GM12875 (cell line): ENCODE data around the gene CLSTN2.

Experiments
- H3K4me3 ChIP-seq: one replicate; pipeline ENCODE4 v1.5.1; 2011; ENCODE audit warnings: low read depth, low read length, control low read depth
- CTCF ChIP-seq: IDR thresholded peaks from 2 replicates; pipeline ENCODE4 v1.5.1; 2011; ENCODE audit warnings: low read depth, mild to moderate bottlenecking, control low read depth, inconsistent platforms, low read length, moderate library complexity, borderline replicate concordance; ENCODE audit not compliant: insufficient read depth

Gene CLSTN2

GRCh38 chr3:140466535-140466934, 531.5 kb downstream of the CLSTN2 start:
- no peak overlapping the region for H3K4me3 ChIP-seq
- TF ChIP-seq CTCF: no peak

- no peak for TF ChIP-seq CTCF
- H3K4me3 ChIP-seq: no peak overlapping the region
These were observed 532.2 kb downstream of the CLSTN2 start for GRCh38 chr3:140467104-140467577.

DNA sequence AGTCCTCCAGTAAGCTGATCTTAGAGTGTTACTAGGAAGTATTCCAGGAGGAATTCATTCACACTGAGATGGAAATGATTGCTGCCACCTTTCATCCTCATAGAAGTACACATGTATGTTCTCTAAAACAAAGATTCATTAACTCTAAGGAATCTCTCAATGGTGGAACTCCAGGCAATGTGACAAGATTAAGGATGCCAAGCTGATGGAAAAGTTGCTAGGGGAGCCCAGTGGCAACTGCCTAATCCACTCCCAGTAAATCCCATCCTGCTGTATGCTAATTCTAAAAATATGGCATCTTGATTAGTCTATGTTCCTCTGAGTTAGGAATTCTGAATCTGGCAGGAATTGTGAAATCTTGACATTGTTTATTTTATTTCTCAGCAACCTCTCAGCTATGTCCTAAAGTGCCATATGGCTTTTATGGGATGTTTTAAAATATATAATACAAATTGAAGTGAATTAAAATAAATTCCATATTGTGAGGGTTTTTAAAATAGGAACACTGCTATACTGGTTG, 532.9 kb downstream of the CLSTN2 start:
- no peak for TF ChIP-seq CTCF
- no peak overlapping the region for H3K4me3 ChIP-seq

GRCh38 chr3:140468407-140468806, 533.4 kb downstream of the CLSTN2 start:
- no peak overlapping the region for H3K4me3 ChIP-seq
- TF ChIP-seq CTCF: no peak

GRCh38 chr3:140469491-140469890, 534.5 kb downstream of the CLSTN2 start:
- H3K4me3 ChIP-seq: no peak overlapping the region
- no peak for TF ChIP-seq CTCF

DNA sequence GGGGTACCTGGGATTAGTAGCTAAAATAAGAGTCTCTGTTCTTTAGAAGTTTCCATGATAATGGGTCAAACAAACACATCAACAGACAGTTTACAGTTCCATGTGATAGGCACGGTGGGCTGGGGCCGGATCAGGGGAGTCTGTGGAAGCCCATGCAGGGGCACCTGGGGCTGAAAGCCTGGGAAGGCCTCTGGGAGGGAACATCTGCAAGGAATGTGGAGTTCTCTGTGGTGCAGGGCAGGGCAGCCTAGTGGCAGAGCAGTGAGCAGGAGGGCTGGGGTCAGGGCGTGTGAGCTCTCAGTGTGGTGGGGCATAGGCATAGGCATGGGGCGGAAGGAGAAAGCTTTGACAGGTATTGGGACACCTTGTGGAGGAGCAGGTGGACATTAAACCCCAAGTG, 535.2 kb downstream of the CLSTN2 start:
- H3K4me3 ChIP-seq: no peak overlapping the region
- TF ChIP-seq CTCF: no peak

GRCh38 chr3:140470962-140471361, 536.0 kb downstream of the CLSTN2 start:
- no peak for TF ChIP-seq CTCF

More at GRCh38 chr3:140470962-140471361, 536.0 kb downstream of the CLSTN2 start:
- H3K4me3 ChIP-seq: no peak overlapping the region
